ENCODE data around the gene C4BPA. TPM values are rescaled to one million over a fixed set of nuclear protein-coding genes. Genes with fewer than 3 reads are reported as not detected.
A peak's percentile ranks its signal among the peaks of the same experiment; 100 is the strongest.

Gene C4BPA
- total and polyA plus RNA-seq, 10 donors: 0.03 to 1.9 (median 0.45) TPM

DNA sequence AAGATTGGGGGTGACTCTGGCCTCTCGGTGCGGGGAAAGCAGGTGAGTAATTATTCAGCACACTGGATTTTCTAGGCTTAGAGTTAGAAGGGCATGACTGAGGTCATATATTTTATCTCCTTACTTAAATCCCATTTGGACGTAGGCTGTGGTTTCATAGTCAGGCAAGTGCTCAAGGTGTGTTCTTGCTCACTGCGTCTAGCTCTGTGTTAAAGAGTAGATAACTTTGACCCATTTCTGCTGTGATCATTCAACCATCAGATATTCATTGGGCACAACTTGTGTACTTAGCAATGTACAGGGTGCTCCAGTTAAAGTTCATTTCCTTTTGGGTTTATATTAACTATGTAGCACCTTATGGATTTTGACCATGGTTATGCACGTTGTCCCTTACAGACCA, 36.4 kb upstream of the C4BPA start:
- Histone ChIP-seq H3K4me3 (no peak overlapping the region), H3K27ac (peak overlapping the region in 2 of 8 donors; percentile 86 to 87), H3K4me1 (peaks cover 0 to 42% (median 13%) of the 10 kb centered on the region in 6 donors), H3K27me3 (replicated peaks in 1 of 7) (no peaks in the 10 kb centered on the region), H3K36me3 (peaks cover 0 to 100% (median 51%) of the 10 kb centered on the region in 6 donors), H3K9me3 (no peaks in the 10 kb centered on the region)
- TF ChIP-seq, protein P1, sequence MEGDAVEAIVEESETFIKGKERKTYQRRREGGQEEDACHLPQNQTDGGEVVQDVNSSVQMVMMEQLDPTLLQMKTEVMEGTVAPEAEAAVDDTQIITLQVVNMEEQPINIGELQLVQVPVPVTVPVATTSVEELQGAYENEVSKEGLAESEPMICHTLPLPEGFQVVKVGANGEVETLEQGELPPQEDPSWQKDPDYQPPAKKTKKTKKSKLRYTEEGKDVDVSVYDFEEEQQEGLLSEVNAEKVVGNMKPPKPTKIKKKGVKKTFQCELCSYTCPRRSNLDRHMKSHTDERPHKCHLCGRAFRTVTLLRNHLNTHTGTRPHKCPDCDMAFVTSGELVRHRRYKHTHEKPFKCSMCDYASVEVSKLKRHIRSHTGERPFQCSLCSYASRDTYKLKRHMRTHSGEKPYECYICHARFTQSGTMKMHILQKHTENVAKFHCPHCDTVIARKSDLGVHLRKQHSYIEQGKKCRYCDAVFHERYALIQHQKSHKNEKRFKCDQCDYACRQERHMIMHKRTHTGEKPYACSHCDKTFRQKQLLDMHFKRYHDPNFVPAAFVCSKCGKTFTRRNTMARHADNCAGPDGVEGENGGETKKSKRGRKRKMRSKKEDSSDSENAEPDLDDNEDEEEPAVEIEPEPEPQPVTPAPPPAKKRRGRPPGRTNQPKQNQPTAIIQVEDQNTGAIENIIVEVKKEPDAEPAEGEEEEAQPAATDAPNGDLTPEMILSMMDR (IDR thresholded peaks at IDR 0.05 in 8 of 11, conservative IDR thresholded peaks at IDR 0.05 in 3 of 11): no peak
- TF ChIP-seq POLR2AphosphoS5 (IDR thresholded peaks at IDR 0.05): no peak
- no peak for TF ChIP-seq POLR2A (IDR thresholded peaks at IDR 0.05)
- DNase-seq: no peak
- WGBS, 5 donors: 77 to 95% (median 86%) methylated on average over 5 of the region's 5 CpGs
- intact Hi-C loops (cut with DNase I; ENCODE audit: low total_unique reads): no loop called here

DNA sequence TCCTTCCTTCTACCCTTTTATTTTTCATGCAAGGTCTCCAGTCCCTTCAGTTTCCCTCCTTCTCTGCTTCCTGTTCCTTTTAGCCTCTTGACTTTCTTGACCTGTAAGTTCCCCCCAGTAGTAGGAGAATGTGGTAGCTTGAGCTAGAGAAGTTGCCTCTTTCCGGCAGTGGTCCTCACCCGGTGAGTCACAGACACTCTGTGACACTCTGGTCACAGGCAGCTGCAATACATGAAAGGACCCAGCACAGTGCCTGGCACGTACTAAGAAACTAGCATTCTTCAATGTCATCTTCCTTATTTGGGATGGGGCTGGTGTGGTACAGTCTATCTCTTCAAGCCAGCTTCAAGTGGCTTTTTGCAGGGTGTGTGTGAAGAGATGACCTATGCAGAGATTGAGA, 35.0 kb upstream of the C4BPA start:
- Histone ChIP-seq H3K9me3 (no peaks in the 10 kb centered on the region), H3K27me3 (replicated peaks in 1 of 7) (no peaks in the 10 kb centered on the region), H3K4me1 (peaks cover 0 to 42% (median 13%) of the 10 kb centered on the region in 6 donors), H3K4me3 (peak overlapping the region in 1 of 8 donors; percentile 36), H3K36me3 (peaks cover 0 to 100% (median 40%) of the 10 kb centered on the region in 6 donors), H3K27ac (peak overlapping the region in 7 of 8 donors; percentile 53 to 88 (median 86))
- WGBS, 5 donors: 50 to 65% (median 58%) methylated on average over 3 of the region's 3 CpGs
- DNase-seq: peak; percentile 78
- TF ChIP-seq POLR2AphosphoS5 (IDR thresholded peaks at IDR 0.05) (peak in 1 of 3 donors; percentile 72), POLR2A (IDR thresholded peaks at IDR 0.05) (no peak)
- intact Hi-C loops (cut with DNase I; ENCODE audit: low total_unique reads): no loop called here

DNA sequence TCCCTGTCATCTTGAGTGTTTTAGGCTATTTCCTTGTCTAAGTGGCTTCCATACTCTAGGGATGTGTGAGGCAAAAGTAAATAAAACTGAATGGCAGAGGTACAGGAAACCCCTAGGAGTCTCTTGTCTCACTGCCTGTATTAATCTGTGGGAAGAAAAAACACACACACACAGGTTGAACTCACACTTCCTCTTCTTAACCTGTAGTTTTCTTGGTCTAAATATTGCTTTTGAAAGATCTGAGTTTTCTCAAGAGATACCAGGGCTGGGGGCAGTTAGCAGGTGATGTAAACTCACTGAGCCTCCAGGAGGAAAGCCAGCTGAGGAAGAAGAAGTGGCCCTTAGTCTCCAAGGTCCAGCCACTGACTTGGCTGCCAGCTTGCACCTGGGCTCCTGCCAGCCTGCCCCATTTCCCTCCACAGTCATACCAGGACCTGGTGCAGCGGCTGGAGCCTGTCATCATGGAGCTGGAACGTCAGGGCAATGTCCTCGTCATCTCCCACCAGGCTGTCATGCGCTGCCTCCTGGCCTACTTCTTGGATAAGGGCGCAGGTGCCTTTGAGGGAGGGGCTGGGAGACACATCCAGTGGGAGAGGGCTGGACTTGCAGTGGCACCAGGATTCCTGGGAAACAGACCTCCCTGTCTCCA, 34.1 kb upstream of the C4BPA start:
- intact Hi-C loops (cut with DNase I; ENCODE audit: low total_unique reads): loop anchor here (10.0 kb wide), 1 partner anchor 65 kb away; no protein-coding TSS in a partner anchor
- H3K27ac ChIP-seq: peak overlapping the region in 7 of 8 donors; percentile 53 to 88 (median 86)
- no peaks in the 10 kb centered on the region for H3K9me3 ChIP-seq
- peak; percentile 77 for DNase-seq
- H3K27me3 ChIP-seq (replicated peaks in 1 of 7): no peaks in the 10 kb centered on the region
- WGBS, 5 donors: 80 to 100% (median 89%) methylated on average over 2 to 5 of the region's 5 CpGs
- peaks cover 0 to 42% (median 13%) of the 10 kb centered on the region in 6 donors for H3K4me1 ChIP-seq
- H3K36me3 ChIP-seq: peaks cover 0 to 100% (median 39%) of the 10 kb centered on the region in 6 donors
- TF ChIP-seq POLR2A (IDR thresholded peaks at IDR 0.05) (no peak), POLR2AphosphoS5 (IDR thresholded peaks at IDR 0.05) (peak in 1 of 3 donors; percentile 53)
- TF ChIP-seq, protein P1 (IDR thresholded peaks at IDR 0.05 in 8 of 11, conservative IDR thresholded peaks at IDR 0.05 in 3 of 11): no peak
- H3K4me3 ChIP-seq: peak overlapping the region in 1 of 8 donors; percentile 36

DNA sequence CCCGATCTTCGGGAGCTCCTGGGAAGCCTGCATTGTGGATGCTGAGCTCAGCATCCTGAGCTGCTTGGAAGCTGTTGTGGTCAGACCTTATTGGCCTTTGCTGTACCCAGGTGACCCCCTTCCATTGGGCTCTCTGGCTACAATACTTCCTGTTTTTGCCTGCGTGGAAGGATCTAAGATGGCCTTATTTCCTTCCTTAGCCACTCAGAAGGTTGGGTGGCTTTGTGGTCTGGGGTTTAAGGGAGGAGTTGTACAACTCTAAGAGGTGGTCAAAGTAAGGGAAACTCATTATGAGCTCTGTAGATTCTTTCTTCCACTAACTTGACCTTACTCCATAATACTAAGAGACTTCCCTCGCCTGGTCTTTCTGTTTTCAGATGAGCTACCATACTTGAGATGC, 33.2 kb upstream of the C4BPA start:
- Histone ChIP-seq H3K9me3 (no peaks in the 10 kb centered on the region), H3K36me3 (peaks cover 0 to 100% (median 33%) of the 10 kb centered on the region in 6 donors), H3K4me3 (peak overlapping the region in 1 of 8 donors; percentile 36), H3K27ac (peak overlapping the region in 7 of 8 donors; percentile 53 to 88 (median 86)), H3K27me3 (replicated peaks in 1 of 7) (no peaks in the 10 kb centered on the region), H3K4me1 (peaks cover 0 to 42% (median 13%) of the 10 kb centered on the region in 6 donors)
- 56 to 68% (median 60%) methylated on average over 4 of the region's 4 CpGs for WGBS, 5 donors
- no peak for DNase-seq
- intact Hi-C loops (cut with DNase I; ENCODE audit: low total_unique reads): loop anchor here (10.0 kb wide), 1 partner anchor 66 kb away; no protein-coding TSS in a partner anchor
- peak in 1 of 3 donors; percentile 65 for TF ChIP-seq POLR2AphosphoS5 (IDR thresholded peaks at IDR 0.05)
- TF ChIP-seq, protein P1 (IDR thresholded peaks at IDR 0.05 in 8 of 11, conservative IDR thresholded peaks at IDR 0.05 in 3 of 11): no peak
